Measurements from ENCODE around the gene DPPA3. TPM values are rescaled to one million over a fixed set of nuclear protein-coding genes. Genes with fewer than 3 reads are reported as not detected.

Gene DPPA3
- total and polyA plus RNA-seq, 9 of the 15 experiments (the other 6 are each of a cell fraction or from before 2014, with no cell fraction given): not detected

DNA sequence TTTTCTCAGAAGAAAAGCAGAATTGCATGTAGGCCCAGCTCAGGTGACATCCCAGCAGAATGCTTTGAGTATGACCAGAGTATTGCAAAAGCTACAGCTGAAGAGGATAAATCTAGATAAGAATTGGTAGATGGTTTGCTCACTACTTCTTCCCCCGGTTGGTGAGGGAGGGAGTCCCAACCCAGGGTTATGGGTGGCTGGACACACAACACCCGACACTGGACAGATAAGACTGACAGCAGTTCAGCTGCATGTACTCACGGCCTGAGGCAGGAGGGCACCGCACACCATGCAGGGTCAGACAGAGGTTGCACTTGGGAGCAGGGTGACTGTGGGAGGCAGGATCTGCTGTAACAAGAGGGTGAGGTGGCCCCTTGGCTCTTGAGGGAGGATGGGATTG lies 37.6 kb downstream of the DPPA3 start (continued):
- TF ChIP-seq, protein P1, sequence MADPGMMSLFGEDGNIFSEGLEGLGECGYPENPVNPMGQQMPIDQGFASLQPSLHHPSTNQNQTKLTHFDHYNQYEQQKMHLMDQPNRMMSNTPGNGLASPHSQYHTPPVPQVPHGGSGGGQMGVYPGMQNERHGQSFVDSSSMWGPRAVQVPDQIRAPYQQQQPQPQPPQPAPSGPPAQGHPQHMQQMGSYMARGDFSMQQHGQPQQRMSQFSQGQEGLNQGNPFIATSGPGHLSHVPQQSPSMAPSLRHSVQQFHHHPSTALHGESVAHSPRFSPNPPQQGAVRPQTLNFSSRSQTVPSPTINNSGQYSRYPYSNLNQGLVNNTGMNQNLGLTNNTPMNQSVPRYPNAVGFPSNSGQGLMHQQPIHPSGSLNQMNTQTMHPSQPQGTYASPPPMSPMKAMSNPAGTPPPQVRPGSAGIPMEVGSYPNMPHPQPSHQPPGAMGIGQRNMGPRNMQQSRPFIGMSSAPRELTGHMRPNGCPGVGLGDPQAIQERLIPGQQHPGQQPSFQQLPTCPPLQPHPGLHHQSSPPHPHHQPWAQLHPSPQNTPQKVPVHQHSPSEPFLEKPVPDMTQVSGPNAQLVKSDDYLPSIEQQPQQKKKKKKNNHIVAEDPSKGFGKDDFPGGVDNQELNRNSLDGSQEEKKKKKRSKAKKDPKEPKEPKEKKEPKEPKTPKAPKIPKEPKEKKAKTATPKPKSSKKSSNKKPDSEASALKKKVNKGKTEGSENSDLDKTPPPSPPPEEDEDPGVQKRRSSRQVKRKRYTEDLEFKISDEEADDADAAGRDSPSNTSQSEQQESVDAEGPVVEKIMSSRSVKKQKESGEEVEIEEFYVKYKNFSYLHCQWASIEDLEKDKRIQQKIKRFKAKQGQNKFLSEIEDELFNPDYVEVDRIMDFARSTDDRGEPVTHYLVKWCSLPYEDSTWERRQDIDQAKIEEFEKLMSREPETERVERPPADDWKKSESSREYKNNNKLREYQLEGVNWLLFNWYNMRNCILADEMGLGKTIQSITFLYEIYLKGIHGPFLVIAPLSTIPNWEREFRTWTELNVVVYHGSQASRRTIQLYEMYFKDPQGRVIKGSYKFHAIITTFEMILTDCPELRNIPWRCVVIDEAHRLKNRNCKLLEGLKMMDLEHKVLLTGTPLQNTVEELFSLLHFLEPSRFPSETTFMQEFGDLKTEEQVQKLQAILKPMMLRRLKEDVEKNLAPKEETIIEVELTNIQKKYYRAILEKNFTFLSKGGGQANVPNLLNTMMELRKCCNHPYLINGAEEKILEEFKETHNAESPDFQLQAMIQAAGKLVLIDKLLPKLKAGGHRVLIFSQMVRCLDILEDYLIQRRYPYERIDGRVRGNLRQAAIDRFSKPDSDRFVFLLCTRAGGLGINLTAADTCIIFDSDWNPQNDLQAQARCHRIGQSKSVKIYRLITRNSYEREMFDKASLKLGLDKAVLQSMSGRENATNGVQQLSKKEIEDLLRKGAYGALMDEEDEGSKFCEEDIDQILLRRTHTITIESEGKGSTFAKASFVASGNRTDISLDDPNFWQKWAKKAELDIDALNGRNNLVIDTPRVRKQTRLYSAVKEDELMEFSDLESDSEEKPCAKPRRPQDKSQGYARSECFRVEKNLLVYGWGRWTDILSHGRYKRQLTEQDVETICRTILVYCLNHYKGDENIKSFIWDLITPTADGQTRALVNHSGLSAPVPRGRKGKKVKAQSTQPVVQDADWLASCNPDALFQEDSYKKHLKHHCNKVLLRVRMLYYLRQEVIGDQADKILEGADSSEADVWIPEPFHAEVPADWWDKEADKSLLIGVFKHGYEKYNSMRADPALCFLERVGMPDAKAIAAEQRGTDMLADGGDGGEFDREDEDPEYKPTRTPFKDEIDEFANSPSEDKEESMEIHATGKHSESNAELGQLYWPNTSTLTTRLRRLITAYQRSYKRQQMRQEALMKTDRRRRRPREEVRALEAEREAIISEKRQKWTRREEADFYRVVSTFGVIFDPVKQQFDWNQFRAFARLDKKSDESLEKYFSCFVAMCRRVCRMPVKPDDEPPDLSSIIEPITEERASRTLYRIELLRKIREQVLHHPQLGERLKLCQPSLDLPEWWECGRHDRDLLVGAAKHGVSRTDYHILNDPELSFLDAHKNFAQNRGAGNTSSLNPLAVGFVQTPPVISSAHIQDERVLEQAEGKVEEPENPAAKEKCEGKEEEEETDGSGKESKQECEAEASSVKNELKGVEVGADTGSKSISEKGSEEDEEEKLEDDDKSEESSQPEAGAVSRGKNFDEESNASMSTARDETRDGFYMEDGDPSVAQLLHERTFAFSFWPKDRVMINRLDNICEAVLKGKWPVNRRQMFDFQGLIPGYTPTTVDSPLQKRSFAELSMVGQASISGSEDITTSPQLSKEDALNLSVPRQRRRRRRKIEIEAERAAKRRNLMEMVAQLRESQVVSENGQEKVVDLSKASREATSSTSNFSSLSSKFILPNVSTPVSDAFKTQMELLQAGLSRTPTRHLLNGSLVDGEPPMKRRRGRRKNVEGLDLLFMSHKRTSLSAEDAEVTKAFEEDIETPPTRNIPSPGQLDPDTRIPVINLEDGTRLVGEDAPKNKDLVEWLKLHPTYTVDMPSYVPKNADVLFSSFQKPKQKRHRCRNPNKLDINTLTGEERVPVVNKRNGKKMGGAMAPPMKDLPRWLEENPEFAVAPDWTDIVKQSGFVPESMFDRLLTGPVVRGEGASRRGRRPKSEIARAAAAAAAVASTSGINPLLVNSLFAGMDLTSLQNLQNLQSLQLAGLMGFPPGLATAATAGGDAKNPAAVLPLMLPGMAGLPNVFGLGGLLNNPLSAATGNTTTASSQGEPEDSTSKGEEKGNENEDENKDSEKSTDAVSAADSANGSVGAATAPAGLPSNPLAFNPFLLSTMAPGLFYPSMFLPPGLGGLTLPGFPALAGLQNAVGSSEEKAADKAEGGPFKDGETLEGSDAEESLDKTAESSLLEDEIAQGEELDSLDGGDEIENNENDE (IDR thresholded peaks at IDR 0.05; ENCODE audit: low read depth, low read length): no peak

Measured in K562 (cell line).